Stimulated activated CD8-positive, alpha-beta memory T cell treated with anti-CD3 and anti-CD28 coated beads, Interleukin-12 subunit alpha, Interleukin-12 subunit beta, amount 100 ng/mL, for 1 hour (primary cell): Measurements from ENCODE around the gene INO80.

Experiments used
- DNase-seq: peaks from one replicate; pipeline ENCODE4 v3.0.0-alpha.2; 2020; ENCODE audit warnings: low read depth

INO80 gene

GRCh38 chr15:41047474-41047873, 68.6 kb downstream of the INO80 start:
- no peak for DNase-seq

- no peak for DNase-seq
Observed at GRCh38 chr15:41043276-41043951, 72.7 kb downstream of the INO80 start.

GRCh38 chr15:41042851-41043250, 73.2 kb downstream of the INO80 start:
- no peak for DNase-seq

DNA sequence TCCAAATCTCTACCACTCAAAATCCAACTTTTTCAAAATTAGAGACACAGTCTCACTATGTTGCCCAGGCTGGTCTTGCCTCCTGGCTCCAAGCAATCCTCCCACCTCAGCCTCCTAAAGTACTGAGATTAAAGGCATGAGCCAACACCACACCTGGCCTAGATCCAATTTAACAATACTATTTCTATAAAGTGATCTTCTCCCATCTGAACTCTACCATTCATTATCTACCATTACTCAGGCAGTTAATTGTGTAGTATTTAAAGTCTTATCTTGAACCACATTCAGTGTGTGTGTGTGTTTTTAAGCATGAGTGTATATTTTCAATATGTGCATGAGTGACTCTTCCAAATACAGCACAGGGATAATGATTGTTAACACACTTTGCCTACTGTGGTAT, 77.0 kb downstream of the INO80 start:
- DNase-seq = no peak

DNA sequence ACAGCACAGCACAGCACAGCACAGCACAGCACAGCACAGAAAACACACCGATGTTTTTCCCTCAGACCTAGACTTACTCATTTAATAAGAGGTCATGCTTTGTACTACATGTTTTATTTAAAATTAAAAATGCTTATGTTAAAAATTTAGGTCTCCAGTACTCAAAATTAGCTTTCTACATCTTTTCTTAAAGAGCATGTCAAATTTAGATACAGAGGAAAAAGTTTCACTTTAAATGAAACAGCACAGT, 84.1 kb downstream of the INO80 start:
- DNase-seq = no peak

DNA sequence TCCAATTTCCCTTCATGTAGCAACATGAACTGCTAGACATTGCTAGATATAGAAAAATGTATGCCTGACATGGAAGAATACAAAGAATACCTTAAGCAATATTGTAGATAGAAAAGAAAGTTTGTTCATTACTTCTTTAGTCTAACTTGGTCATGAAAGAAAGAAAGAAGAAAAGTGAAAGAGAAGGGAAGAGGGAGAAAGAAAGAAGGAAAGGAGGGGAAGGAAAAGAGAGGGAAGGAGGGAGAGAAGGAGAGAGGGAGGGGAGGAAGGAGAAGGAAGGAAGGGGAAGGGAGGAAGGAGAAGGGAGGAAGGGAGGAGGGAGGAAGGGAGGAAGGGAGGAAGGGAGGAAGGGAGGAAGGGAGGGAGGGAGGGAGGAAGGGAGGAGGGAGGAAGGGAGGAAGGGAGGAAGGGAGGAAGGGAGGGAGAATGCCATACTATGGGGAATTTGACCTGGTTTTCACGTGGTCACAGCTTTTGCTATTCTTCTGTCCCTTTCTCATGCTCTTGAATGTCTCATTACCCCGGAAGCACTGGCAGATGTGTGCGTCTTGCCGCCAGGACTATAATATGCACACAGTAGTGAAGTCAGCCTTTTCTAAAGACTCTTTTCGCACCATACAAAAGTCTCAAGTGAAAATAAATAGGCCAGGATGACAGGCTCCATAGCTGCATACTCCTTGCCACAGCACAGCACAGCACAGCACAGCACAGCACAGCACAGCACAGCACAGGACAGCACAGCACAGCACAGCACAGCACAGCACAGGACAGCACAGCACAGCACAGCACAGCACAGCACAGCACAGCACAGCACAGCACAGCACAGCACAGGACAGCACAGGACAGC, 84.6 kb downstream of the INO80 start:
- no peak for DNase-seq

DNA sequence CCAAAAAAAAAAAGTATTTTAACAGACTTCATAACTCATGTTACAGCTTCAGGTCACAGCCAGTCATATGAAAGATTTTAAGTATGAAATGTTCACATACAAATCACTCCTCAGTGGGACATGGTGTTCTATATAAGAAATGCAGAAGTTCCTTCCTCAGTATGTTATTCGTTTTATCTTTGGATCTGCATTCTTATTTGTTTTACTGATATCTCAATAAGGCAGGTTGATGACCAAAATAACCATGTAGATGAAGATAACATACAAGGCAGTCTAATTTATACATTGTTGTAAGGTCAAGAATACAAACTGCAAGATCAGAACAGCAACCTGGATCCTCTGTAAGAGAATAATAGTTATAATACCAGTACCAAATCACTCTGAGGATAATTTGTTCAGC, 87.2 kb downstream of the INO80 start:
- no peak for DNase-seq

GRCh38 chr15:41025393-41025792, 90.7 kb downstream of the INO80 start:
- no peak for DNase-seq

- no peak for DNase-seq
Observed at GRCh38 chr15:41024885-41025284, 91.2 kb downstream of the INO80 start.

DNA sequence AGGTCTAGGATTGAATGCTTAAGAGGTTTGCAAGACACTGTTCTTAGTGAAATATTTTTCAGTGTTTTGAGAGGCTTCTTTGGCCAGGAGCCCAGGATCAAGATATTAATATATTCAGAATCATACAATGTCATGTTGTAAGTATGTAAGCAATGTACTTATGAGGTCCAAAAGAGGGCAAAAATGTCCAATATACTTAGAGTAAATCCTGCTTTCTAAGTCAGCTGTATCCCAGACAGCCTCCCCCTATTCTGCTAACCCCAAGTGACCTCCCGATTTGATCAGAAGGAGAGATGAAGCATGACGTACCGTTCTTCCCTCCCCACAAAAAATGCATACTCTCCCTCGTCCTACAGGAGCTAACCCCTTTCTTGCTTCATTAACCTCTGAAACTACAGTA, 91.9 kb downstream of the INO80 start:
- DNase-seq = no peak

DNA sequence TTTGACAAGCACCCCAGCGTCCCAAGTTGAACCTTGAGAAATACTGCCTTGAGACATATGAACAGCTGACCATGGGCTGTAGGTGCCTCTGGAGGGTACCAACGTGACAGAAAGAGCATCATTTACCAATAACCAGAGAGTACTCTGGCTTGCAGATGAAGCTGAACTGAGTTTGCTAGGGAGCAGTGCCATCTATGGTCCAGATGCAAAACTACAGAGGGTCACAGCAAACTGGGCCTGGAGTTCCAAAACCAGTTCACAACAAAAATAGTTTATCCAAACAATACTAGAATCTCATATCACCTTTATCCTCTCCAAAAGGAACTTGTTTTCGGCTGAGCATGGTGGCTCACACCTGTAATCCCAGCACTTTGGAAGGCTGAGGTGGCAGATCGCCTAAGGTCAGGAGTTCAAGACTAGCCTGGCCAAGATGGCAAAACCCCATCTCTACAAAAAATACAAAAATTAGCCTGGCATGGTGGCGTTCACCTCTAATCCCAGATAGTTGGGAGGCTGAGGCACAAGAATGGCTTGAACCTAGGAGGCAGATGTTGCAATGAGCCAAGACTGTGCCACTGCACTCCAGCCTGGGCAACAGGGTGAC, 93.5 kb downstream of the INO80 start:
- no peak for DNase-seq

- no peak for DNase-seq
Observed at GRCh38 chr15:41020829-41021228, 95.3 kb downstream of the INO80 start.

GRCh38 chr15:41020311-41020710, 95.8 kb downstream of the INO80 start:
- DNase-seq = no peak

- no peak for DNase-seq
Observed at GRCh38 chr15:41019174-41019573, 96.9 kb downstream of the INO80 start.

DNA sequence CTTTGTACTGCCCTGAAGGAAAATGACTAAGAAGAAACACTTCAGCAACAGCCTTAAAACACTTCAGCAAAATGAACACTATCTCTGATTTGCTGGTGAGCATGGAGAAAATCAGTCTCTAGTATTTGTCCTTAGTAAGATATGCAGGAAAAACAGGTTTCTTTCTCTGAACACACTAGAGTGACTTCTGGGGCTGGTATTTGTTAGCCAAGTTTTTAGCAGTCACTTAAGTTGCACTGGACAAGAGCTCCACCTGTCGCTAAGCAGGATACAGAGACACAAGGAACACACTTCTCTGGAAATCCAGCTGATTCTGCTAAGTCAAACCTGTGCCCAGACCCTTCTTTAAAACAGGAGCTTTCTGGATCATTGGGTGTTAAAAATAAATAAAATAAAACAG, 97.5 kb downstream of the INO80 start:
- DNase-seq = no peak

- DNase-seq = no peak
Observed at GRCh38 chr15:41017066-41017735, 98.9 kb downstream of the INO80 start.

DNA sequence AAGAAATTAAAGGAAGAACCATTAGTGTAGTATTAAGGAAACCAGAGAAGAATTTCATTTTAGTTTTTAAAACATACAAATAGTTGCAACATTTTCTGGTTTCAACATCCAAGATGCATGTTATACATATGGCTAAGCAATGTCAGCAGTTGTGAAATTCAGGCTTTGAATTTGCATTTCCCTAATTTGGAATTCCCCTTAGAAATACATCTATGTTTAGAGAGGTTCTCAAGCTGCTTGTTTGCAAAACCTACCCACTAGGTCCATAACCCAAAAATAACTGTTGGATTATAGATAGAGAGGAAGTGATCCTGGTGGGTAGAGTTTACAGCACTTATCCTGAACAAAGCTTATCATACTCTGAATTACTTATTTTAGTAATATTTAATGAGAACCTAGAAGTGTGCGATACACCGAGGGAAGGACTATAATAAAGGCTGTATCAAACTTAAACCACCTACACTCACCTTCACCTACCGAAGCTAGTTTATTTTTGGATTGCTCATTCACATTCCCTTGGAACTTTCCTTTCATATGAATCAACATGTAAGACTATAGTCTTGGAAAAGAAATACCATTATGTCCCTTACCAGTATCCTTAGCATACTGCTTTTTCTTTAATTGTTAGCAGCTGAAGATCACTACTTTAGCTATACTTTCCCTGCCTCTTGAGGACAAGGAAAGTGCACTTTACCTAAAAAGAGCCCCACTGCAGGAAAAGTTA, 102.2 kb downstream of the INO80 start:
- no peak for DNase-seq

DNA sequence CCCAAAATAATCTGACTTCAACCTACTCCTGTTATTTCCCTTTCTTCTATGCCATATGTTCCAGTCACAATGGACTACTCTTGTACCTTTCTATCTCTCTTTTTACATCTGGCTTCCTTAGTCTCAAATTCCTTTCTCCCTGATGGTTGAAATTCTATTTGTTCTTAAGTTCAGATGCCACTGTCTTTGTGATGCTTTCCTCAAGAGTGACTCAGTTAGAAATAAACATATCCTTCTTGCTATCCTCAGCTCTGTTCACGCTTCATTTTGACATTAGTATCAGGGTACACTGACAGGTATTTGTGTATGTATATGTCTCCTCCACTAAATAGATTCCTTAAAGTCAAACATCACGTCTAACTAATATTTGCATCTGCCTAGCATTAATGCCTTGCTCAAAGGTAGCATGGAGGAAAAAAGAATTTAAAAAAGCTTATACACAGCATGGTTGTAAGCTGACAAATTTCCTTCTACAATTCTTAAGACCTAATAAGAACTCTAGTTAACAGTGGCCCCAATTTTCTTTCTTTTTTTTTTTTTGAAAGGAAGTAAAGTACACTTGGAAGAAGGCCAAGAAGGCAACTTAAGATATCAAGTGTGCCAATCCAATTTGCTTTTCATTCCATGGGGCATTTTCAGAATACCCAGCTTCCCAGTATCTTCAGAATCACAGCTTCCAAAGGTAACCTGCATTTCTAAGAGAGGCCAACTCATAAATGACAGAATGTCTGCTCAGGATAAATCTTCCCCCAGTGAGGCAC, 104.8 kb downstream of the INO80 start:
- no peak for DNase-seq

DNA sequence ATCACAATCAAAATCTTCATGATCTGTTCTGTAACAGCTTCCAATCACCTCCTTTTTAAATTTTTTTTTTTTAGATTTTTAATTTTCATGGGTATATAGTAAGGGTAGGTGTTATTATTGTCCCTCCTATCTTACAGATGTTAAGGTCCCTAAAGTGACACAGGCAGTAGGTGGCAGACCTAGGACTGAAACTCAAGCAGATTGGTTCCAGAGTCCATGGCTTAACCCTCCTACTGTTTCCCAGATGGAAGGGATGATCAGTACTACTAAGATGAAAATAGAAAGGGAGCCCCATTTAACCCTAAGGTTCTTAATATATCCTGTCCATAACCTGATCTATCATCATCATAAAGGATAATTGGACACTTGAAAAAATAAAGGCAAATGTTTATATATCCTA, 105.7 kb downstream of the INO80 start:
- DNase-seq = no peak

- no peak for DNase-seq
Observed at GRCh38 chr15:41006479-41006878, 109.6 kb downstream of the INO80 start.

DNA sequence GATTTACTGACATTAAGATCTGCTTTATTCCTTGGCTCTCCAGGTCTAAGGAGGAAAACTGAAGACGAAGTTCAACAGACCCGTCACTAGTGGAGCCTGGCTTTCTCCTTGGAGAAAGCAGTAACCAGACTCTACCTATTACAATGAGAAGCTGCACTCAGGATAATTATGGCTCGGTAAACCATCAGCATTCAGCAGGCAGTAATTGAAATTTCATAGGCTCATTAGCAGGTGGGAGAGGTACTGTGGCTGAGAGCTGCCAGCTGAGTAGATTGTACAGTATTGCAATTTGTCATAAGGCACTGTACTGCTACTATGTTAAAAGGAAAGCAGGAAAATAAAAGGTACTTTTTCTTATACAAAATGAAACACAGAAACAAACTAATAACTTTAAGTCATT, 111.6 kb downstream of the INO80 start:
- no peak for DNase-seq
